Left hindlimb (tissue), 1 donor: ENCODE results near the gene NAT9.

Experiments used
- DNase-seq: peaks from one replicate; pipeline ENCODE4 v3.0.0-alpha.2; 2018

NAT9 gene

GRCh38 chr17:74776044-74776962 is at the start of gene NAT9:
Gene NAT9, minus strand, starts transcription at chr17:74776345. Its CDS starts 647 bp downstream, at chr17:74775698.
- peak; percentile 98 for DNase-seq

- DNase-seq: no peak
These were observed 48.9 kb upstream of the NAT9 start for GRCh38 chr17:74824961-74825627.

- DNase-seq: peak; percentile 60
These were observed 46.8 kb upstream of the NAT9 start for GRCh38 chr17:74822939-74823367.

GRCh38 chr17:74822335-74822938 is 46.3 kb upstream of the NAT9 start:
- DNase-seq: no peak

GRCh38 chr17:74821655-74822334 is 45.6 kb upstream of the NAT9 start:
- no peak for DNase-seq

- no peak for DNase-seq
These were observed 43.8 kb upstream of the NAT9 start for GRCh38 chr17:74819801-74820436.

GRCh38 chr17:74818291-74818938 is 42.3 kb upstream of the NAT9 start:
- DNase-seq: no peak

- no peak for DNase-seq
These were observed 40.9 kb upstream of the NAT9 start for GRCh38 chr17:74816905-74817620.

- DNase-seq: no peak
These were observed 39.6 kb upstream of the NAT9 start for GRCh38 chr17:74815550-74816370.

GRCh38 chr17:74815067-74815466 is 38.9 kb upstream of the NAT9 start:
- DNase-seq: no peak

GRCh38 chr17:74814453-74814852 is 38.3 kb upstream of the NAT9 start:
- DNase-seq: no peak

GRCh38 chr17:74812109-74813009 is 36.2 kb upstream of the NAT9 start:
- DNase-seq: peak; percentile 64

- DNase-seq: no peak
These were observed 34.7 kb upstream of the NAT9 start for GRCh38 chr17:74810699-74811485.

GRCh38 chr17:74808714-74809430 is 32.7 kb upstream of the NAT9 start:
- no peak for DNase-seq

GRCh38 chr17:74807925-74808324 is 31.8 kb upstream of the NAT9 start:
- DNase-seq: no peak

GRCh38 chr17:74807441-74807840 is 31.3 kb upstream of the NAT9 start:
- DNase-seq: no peak

GRCh38 chr17:74806334-74806733 is 30.2 kb upstream of the NAT9 start:
- DNase-seq: no peak

GRCh38 chr17:74805591-74805991 is 29.4 kb upstream of the NAT9 start:
- DNase-seq: no peak
